ENCODE measurements around the gene ELAC2.

Gene ELAC2

GRCh38 chr17:12947047-12947446 is 70.8 kb downstream of the ELAC2 start:
- DNase-seq: no peak

All from kidney glomerular epithelial cell (primary cell).